Stomach (tissue), 9 donors: ENCODE results near the gene MAPT. TPM values are rescaled to one million over a fixed set of nuclear protein-coding genes. Genes with fewer than 3 reads are reported as not detected.

Experiments
- DNase-seq, 2 donors: peaks; one replicate each; pipeline versions ENCODE4 v3.0.0 to v3.0.0-alpha.2; 2013 to 2019
- H3K27ac ChIP-seq, 5 donors: fragments of 200-600 bp in 4 of 5; sonication (generic) in 4 of 5; one replicate each; pipeline ENCODE4 v1.5.1; 2013 to 2019; ENCODE audit warnings: mild to moderate bottlenecking in 1 of 5, moderate library complexity in 1 of 5
- H3K27me3 ChIP-seq, 3 donors: fragments of 200-600 bp; sonication (generic); one replicate each; pipeline ENCODE4 v1.5.1; 2017 to 2019; ENCODE audit warnings: mixed run types in 1 of 3
- H3K36me3 ChIP-seq, 4 donors: fragments of 200-600 bp; sonication (generic); 1 replicate in 3 of 4; 2 replicates in 1 of 4; pipeline ENCODE4 v1.5.1; 2016 to 2019
- H3K4me1 ChIP-seq, 4 donors: fragments of 200-600 bp; sonication (generic); one replicate each; pipeline ENCODE4 v1.5.1; 2016 to 2019
- H3K4me3 ChIP-seq, 4 donors: fragments of 200-600 bp; sonication (generic) in 3 of 4; one replicate each; pipeline ENCODE4 v1.5.1; 2016 to 2019; ENCODE audit warnings: mild to moderate bottlenecking in 1 of 4
- H3K9me3 ChIP-seq, 4 donors: fragments of 200-600 bp; sonication (generic); one replicate each; pipeline ENCODE4 v1.5.1; 2016 to 2019
- EP300 ChIP-seq: sonication (generic); formaldehyde crosslinking; IDR thresholded peaks from one replicate; pipeline ENCODE4 v1.6.1; 2017; ENCODE audit warnings: antibody characterized with exemption
- POLR2A ChIP-seq, 4 donors: fragments of 450-650 bp; IDR thresholded peaks; one replicate each; pipeline ENCODE4 v1.6.1; 2016; ENCODE audit warnings: antibody characterized with exemption in 4 of 4, control low read depth in 2 of 4, mild to moderate bottlenecking in 1 of 4, moderate library complexity in 1 of 4
- POLR2AphosphoS5 ChIP-seq, 3 donors: sonication (generic); formaldehyde crosslinking; IDR thresholded peaks; one replicate each; pipeline ENCODE4 v1.6.1; 2016; ENCODE audit warnings: antibody characterized with exemption in 3 of 3
- WGBS, 5 donors: extraction: QIAGEN DNeasy Blood & Tissue Kit in 3 of 5; methylation state at CpG; one replicate each; pipeline versions ENCODE4 v1.1.5 to v1.1.7; 2013 to 2018; 5-methylcytosine and 5-hydroxymethylcytosine counted together
- intact Hi-C: fragments of 100-400 bp; cut with DNase I; formaldehyde crosslinking; loops from one replicate; pipeline ENCODE4 v1.15.1; 2023; ENCODE audit warnings: low total_unique reads
- polyA plus RNA-seq, 3 donors: library from polyadenylated mRNA; stranded (reverse); fragments of 200-250 nt; gene quantifications; one replicate each; pipeline ENCODE4 v1.2.3, GENCODE V29; 2013
- total RNA-seq, 5 donors: library from RNA; depleted of rRNA; stranded (reverse); fragments of >200 nt; gene quantifications; one replicate each; pipeline versions ENCODE4 v1.1.0 to v1.2.3, GENCODE V29; 2014 to 2016
- TF ChIP-seq, protein P1 (sequence below), 7 experiments: fragments of 450-650 bp in 4 of 7; fragments of 200-600 bp in 3 of 7; sonication (generic) in 3 of 7; IDR thresholded peaks; one replicate each; pipeline ENCODE4 v1.5.1; 2016 to 2019; ENCODE audit warnings: antibody characterized with exemption in 7 of 7, control low read depth in 2 of 7, mild to moderate bottlenecking in 1 of 7
- donor health status: healthy with polysubstance abuse.
- donor health status: Bipolar disorder and iron deficiency.
- donor health status: healthy.

The MAPT gene
- total and polyA plus RNA-seq, 8 donors: 0.44 to 4.1 (median 1.7) TPM; not detected in 1

DNA sequence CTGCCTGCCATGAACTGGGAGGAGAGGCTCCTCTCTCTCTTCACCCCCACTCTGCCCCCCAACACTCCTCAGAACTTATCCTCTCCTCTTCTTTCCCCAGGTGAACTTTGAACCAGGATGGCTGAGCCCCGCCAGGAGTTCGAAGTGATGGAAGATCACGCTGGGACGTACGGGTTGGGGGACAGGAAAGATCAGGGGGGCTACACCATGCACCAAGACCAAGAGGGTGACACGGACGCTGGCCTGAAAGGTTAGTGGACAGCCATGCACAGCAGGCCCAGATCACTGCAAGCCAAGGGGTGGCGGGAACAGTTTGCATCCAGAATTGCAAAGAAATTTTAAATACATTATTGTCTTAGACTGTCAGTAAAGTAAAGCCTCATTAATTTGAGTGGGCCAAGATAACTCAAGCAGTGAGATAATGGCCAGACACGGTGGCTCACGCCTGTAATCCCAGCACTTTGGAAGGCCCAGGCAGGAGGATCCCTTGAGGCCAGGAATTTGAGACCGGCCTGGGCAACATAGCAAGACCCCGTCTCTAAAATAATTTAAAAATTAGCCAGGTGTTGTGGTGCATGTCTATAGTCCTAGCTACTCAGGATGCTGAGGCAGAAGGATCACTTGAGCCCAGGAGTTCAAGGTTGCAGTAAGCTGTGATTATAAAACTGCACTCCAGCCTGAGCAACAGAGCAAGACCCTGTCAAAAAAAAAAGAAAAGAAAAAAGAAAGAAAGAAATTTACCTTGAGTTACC, 68.0 kb downstream of the MAPT start:
- Histone ChIP-seq H3K36me3 (no peaks in the 10 kb centered on the region), H3K9me3 (no peaks in the 10 kb centered on the region), H3K4me3 (no peak overlapping the region), H3K27ac (no peak overlapping the region), H3K27me3 (peaks cover 0 to 10% (median 2%) of the 10 kb centered on the region in 3 donors), H3K4me1 (peaks cover 0 to 6% (median 0%) of the 10 kb centered on the region in 4 donors)
- DNase-seq: no peak
- intact Hi-C loops: no loop called here
- 88 to 91% (median 89%) methylated on average over 12 of the region's 12 CpGs for WGBS, 5 donors
- no peak for TF ChIP-seq POLR2A (IDR thresholded peaks at IDR 0.05)
- no peak for TF ChIP-seq EP300
- TF ChIP-seq, protein P1, sequence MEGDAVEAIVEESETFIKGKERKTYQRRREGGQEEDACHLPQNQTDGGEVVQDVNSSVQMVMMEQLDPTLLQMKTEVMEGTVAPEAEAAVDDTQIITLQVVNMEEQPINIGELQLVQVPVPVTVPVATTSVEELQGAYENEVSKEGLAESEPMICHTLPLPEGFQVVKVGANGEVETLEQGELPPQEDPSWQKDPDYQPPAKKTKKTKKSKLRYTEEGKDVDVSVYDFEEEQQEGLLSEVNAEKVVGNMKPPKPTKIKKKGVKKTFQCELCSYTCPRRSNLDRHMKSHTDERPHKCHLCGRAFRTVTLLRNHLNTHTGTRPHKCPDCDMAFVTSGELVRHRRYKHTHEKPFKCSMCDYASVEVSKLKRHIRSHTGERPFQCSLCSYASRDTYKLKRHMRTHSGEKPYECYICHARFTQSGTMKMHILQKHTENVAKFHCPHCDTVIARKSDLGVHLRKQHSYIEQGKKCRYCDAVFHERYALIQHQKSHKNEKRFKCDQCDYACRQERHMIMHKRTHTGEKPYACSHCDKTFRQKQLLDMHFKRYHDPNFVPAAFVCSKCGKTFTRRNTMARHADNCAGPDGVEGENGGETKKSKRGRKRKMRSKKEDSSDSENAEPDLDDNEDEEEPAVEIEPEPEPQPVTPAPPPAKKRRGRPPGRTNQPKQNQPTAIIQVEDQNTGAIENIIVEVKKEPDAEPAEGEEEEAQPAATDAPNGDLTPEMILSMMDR (IDR thresholded peaks at IDR 0.05): no peak
- TF ChIP-seq POLR2AphosphoS5 (IDR thresholded peaks at IDR 0.05): no peak

DNA sequence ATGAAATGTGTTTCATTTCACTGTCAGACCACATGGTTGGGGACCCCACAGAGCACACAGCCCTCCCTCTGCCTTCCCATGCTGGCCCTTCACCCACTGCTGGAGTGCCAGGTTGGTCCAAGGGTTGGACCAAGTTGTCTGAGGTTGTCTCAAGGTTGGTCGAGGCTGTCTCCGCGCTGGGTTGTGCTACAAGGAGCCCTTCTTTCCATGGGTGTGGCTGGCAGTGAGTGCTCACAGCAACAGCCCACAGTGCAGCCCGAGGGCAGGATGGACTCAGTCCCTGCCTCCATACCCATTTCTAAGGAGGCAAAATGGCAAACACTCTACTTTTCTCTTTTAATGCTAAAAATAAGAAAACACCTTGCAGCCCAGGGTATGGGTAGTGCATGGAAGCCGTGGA, 68.9 kb downstream of the MAPT start:
- H3K9me3 ChIP-seq: no peaks in the 10 kb centered on the region
- no peak for TF ChIP-seq EP300
- TF ChIP-seq, protein P1 (IDR thresholded peaks at IDR 0.05): no peak
- no peak for TF ChIP-seq POLR2AphosphoS5 (IDR thresholded peaks at IDR 0.05)
- no peak for TF ChIP-seq POLR2A (IDR thresholded peaks at IDR 0.05)
- peaks cover 0 to 10% (median 5%) of the 10 kb centered on the region in 3 donors for H3K27me3 ChIP-seq
- H3K36me3 ChIP-seq: no peaks in the 10 kb centered on the region
- H3K4me3 ChIP-seq: no peak overlapping the region
- no peak for DNase-seq
- no peak overlapping the region for H3K27ac ChIP-seq
- peaks cover 0 to 6% (median 0%) of the 10 kb centered on the region in 4 donors for H3K4me1 ChIP-seq
- 70 to 92% (median 89%) methylated on average over 4 to 5 of the region's 5 CpGs for WGBS, 5 donors
- intact Hi-C loops: no loop called here

DNA sequence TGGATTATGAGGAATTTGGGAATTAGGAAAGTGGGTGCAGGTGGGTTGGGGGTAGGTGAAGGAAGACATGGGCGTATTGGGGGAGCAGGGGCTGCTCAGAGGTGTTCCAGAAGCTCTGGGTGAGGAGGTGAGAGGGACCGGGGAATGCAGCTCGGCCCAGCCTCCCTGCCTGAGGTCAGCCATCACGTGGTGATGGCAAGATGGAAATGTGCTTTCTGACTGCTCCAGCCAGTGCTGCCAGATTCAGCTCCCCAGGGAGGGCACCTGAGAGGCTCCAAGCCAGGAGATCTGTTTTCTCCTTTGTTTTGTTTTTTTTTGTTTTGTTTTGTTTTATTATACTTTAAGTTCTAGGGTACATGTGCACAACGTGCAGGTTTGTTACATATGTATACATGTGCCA, 69.5 kb downstream of the MAPT start:
- H3K4me1 ChIP-seq: peaks cover 0 to 6% (median 0%) of the 10 kb centered on the region in 4 donors
- no peak for DNase-seq
- intact Hi-C loops: no loop called here
- H3K9me3 ChIP-seq: no peaks in the 10 kb centered on the region
- no peaks in the 10 kb centered on the region for H3K36me3 ChIP-seq
- H3K27ac ChIP-seq: no peak overlapping the region
- TF ChIP-seq EP300 (no peak), POLR2AphosphoS5 (IDR thresholded peaks at IDR 0.05) (no peak), POLR2A (IDR thresholded peaks at IDR 0.05) (no peak)
- TF ChIP-seq, protein P1 (IDR thresholded peaks at IDR 0.05): no peak
- 45 to 77% (median 60%) methylated on average over 5 of the region's 5 CpGs for WGBS, 5 donors
- peaks cover 0 to 14% (median 5%) of the 10 kb centered on the region in 3 donors for H3K27me3 ChIP-seq
- H3K4me3 ChIP-seq: no peak overlapping the region

DNA sequence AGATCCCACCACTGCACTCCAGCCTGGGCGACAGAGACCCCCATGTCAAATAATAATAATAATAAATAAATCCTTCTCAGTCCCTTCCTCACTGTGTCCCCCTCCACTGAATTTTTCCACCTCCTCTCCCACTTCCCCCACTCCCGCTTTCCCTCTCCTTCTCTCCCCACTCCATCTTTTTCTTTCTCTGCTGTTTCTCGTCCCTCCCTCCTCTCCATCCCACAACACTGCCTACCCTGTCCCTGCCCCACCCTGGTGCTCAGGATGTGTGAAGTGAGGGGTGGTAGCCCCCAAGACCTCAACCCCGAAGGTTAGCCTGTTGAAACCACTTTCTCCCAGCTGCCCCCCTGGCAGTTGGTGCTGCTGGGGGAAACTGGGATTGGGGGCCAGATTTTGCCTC, 70.3 kb downstream of the MAPT start:
- peaks cover 0 to 6% (median 0%) of the 10 kb centered on the region in 4 donors for H3K4me1 ChIP-seq
- 83 to 90% (median 84%) methylated on average over 4 of the region's 4 CpGs for WGBS, 5 donors
- H3K4me3 ChIP-seq: no peak overlapping the region
- intact Hi-C loops: no loop called here
- H3K9me3 ChIP-seq: no peaks in the 10 kb centered on the region
- no peak overlapping the region for H3K27ac ChIP-seq
- no peaks in the 10 kb centered on the region for H3K36me3 ChIP-seq
- H3K27me3 ChIP-seq: peaks cover 0 to 14% (median 5%) of the 10 kb centered on the region in 3 donors
- DNase-seq: no peak
- TF ChIP-seq POLR2AphosphoS5 (IDR thresholded peaks at IDR 0.05) (no peak), EP300 (no peak), POLR2A (IDR thresholded peaks at IDR 0.05) (no peak)
- TF ChIP-seq, protein P1 (IDR thresholded peaks at IDR 0.05): no peak
